HuH-7 (cell line): Measurements from ENCODE around the gene PRXL2A.
"Not testable (repeated sequence)": the region's sequence is repeated elsewhere in the genome, so short reads cannot be mapped to it uniquely, and the experiment has no call there.

Source experiments
- DNase-seq: peaks from one replicate; pipeline ENCODE4 v3.0.0; 2011; ENCODE audit warnings: low spot score

The PRXL2A gene

GRCh38 chr10:80475641-80476040 lies 67.3 kb downstream of the PRXL2A start:
- DNase-seq: not testable (repeated sequence)

- DNase-seq: no peak
These were observed 68.3 kb downstream of the PRXL2A start for GRCh38 chr10:80476685-80477084.

GRCh38 chr10:80477813-80478212 lies 69.5 kb downstream of the PRXL2A start:
- no peak for DNase-seq

GRCh38 chr10:80480373-80480772 lies 72.0 kb downstream of the PRXL2A start:
- DNase-seq: not testable (repeated sequence)

- no peak for DNase-seq
These were observed 72.5 kb downstream of the PRXL2A start for GRCh38 chr10:80480852-80481251.

- no peak for DNase-seq
These were observed 75.9 kb downstream of the PRXL2A start for GRCh38 chr10:80484243-80484642.

- no peak for DNase-seq
These were observed 76.3 kb downstream of the PRXL2A start for GRCh38 chr10:80484676-80485075.

- no peak for DNase-seq
These were observed 77.0 kb downstream of the PRXL2A start for GRCh38 chr10:80485076-80485945.

- DNase-seq: no peak
These were observed 77.8 kb downstream of the PRXL2A start for GRCh38 chr10:80485946-80486764.
